ENCODE data around the gene UNC5C.

Gene UNC5C

DNA sequence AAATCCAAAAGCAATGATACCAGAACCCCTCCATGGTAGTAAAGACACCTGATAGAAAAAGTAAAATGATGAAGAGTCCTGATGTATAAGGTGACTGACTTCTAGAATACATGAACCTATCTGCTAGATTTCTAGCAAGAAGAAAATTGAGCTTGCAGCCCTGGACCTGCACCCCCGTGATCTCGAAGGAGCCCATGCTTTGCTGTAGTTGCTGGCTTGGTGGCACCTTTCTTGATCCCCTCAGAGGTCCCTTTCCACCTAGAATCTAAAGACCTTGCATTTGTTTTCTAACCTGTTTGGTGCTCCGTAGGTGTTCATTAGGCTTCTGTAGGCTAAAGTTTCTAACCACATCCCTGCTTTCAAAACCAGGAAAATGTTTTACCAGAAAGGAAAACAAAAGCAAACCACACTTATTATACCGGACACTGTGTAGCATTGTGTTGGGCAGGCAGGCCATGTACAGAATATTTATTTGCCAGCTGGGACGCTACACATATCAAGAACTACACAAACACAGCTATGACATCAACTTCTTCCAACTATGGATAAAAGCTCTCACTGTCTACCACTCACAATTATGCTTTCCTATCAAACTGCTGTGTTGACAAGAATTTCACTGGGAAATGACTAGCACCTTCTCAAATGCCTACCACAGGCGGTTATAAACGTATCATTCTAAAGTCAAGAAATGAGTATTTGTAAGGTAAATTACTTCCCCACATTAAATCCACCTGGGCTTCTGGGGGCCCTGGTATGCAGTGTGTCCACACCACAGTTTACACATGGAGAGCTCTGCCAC lies 316.2 kb downstream of the UNC5C start:
- H3K4me3 ChIP-seq (ENCODE audit: low read depth, low read length): no peak overlapping the region
- TF ChIP-seq, protein P1, sequence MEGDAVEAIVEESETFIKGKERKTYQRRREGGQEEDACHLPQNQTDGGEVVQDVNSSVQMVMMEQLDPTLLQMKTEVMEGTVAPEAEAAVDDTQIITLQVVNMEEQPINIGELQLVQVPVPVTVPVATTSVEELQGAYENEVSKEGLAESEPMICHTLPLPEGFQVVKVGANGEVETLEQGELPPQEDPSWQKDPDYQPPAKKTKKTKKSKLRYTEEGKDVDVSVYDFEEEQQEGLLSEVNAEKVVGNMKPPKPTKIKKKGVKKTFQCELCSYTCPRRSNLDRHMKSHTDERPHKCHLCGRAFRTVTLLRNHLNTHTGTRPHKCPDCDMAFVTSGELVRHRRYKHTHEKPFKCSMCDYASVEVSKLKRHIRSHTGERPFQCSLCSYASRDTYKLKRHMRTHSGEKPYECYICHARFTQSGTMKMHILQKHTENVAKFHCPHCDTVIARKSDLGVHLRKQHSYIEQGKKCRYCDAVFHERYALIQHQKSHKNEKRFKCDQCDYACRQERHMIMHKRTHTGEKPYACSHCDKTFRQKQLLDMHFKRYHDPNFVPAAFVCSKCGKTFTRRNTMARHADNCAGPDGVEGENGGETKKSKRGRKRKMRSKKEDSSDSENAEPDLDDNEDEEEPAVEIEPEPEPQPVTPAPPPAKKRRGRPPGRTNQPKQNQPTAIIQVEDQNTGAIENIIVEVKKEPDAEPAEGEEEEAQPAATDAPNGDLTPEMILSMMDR (IDR thresholded peaks at IDR 0.05; ENCODE audit: low read depth, low read length): no peak

DNA sequence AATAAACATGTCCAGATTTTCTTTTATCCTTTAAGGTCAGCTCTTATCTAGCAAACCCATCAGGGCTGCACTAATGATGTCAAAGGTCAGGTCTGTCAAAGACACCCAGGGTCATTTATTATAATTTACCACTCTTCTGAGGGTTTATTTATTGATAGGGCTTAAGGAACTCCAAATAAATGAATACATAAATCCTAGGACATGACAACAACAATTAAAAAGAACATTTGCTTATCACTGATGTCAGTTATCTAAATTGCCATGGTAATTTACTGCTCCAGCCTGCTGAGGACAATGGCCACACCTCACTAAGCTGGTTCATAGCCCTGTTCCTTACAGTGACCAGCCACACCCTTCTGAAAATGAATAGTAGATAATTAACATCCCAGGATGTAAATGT lies 317.1 kb downstream of the UNC5C start:
- no peak overlapping the region for H3K4me3 ChIP-seq (ENCODE audit: low read depth, low read length)
- TF ChIP-seq, protein P1 (IDR thresholded peaks at IDR 0.05; ENCODE audit: low read depth, low read length): no peak

DNA sequence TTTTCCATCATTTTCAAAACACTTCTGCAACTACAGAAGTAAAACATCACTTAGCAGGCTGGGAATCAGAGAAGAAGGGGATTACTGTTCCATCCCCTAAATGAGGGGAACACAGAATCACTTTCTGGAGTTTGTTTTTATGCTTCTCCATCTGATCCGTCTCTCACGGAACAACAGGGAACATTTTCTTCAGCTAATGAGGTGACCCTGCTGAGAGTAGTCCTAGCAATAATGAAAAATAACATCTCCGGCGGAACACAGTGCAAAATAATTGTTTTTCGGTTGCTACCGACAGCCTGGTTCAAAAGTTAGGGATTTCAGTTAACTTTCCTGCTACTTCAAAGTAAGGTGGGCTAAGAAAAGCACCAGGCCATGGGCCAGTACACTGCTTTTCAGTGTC lies 322.9 kb downstream of the UNC5C start:
- no peak overlapping the region for H3K4me3 ChIP-seq (ENCODE audit: low read depth, low read length)
- TF ChIP-seq, protein P1 (IDR thresholded peaks at IDR 0.05; ENCODE audit: low read depth, low read length): no peak

DNA sequence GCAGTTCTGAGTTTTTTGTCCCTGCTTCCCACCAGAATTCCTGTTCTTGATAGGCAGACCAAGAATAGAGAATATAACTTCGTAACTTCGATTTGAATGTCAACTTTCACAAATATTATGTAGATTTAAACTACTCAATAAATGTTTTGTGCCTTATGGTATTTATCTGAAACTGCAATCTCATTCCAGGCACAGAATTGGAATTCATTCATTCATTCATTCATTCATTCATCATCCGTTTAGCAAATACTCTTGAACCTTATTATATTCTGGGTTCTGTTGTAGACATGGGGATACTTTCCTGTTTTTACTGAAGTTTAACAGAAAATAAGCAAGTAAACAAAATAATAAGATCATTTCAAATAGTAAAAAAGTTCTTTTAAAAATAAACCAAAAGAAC lies 324.4 kb downstream of the UNC5C start:
- TF ChIP-seq, protein P1 (IDR thresholded peaks at IDR 0.05; ENCODE audit: low read depth, low read length): no peak
- H3K4me3 ChIP-seq (ENCODE audit: low read depth, low read length): no peak overlapping the region

DNA sequence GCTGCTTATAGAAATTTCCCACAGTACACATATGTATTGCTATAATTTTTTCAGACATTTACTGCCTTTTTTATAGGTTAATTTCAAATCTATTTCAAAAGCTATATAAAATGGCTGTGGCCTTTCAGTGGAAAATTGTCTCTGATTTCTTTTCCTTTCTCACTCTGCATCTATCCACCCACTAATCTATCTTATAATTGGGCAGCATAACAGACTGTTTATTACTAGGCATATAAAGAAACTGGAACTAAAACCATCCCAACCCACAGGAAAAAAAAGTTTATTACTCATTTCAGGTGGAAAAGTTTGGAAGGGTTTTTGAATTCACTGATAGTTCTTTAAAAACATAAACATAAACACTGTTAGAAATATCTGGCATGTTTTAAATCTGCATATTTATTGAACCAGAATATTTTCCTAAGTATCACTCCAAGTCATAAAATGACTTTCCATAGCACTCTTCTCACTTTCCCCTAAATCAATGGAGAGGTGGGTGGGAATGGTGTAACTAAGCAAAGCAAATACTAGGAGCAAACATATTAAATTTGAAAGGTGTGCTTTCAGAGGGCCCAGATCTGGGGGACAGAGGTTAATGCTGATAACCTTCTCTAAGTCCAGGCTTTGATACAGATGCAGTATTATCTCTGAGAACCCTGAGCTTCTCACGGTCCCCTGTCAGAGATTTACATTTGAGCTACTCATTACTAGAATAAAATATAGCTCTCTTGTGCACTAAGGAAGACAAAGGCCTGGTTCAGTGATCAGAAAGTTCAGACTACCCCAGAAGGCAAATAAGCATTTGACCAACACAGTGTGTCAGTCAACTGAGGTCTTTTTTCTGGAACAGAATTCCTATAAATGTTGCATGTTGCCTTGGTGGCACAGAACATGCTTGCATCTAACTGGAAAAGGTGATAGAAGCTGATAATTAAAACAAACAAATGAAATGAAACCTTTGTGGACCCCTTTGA lies 328.3 kb downstream of the UNC5C start:
- TF ChIP-seq, protein P1 (IDR thresholded peaks at IDR 0.05; ENCODE audit: low read depth, low read length): no peak
- H3K4me3 ChIP-seq (ENCODE audit: low read depth, low read length): no peak overlapping the region

DNA sequence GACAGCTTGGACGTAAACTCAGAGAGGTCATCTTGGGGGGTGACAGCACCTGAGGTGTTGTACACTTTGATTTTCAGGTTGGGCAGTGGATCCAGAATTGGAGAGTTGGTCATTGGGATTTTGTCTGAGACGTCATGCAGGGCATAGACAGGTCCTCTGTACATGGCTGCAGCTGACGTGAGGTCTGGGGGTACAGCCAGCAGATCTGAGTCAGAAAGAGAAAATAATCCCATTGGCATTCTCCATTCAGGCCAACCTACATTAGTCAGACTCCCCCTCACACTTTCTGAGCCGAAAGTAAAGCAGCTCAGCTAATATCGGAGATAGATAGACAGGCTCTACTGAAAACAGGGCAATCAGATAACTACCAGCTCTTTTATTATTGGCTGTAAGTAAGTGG lies 329.7 kb downstream of the UNC5C start:
- H3K4me3 ChIP-seq (ENCODE audit: low read depth, low read length): no peak overlapping the region
- TF ChIP-seq, protein P1 (IDR thresholded peaks at IDR 0.05; ENCODE audit: low read depth, low read length): no peak

DNA sequence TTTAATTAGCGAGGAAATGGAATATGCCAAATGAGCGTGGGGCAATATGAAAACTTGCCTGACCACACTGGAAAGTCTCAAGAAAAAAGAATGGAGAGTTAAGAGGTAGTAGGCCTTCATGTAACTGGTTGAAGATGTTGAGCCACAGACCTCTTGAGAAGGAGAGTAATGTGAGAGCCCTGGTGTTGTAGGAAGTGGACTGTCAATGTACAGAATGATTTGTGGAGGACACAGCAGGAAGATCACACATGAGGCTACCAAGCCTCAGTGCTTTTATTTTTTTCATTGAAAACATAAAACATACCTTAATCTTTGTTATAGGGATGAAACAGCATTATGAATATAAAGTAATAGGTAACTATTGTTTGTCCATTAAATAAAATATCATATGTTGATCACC lies 331.6 kb downstream of the UNC5C start:
- no peak overlapping the region for H3K4me3 ChIP-seq (ENCODE audit: low read depth, low read length)
- TF ChIP-seq, protein P1 (IDR thresholded peaks at IDR 0.05; ENCODE audit: low read depth, low read length): no peak
